Sigmoid colon (tissue), 7 donors: ENCODE results near the gene MFSD6L. TPM values are rescaled to one million over a fixed set of nuclear protein-coding genes. Genes with fewer than 3 reads are reported as not detected.
"Not testable (repeated sequence)": the region's sequence is repeated elsewhere in the genome, so short reads cannot be mapped to it uniquely, and the experiment has no call there.

Experiments
- DNase-seq: peaks from one replicate; pipeline ENCODE4 v3.0.0-alpha.2; 2019
- H3K27ac ChIP-seq, 4 donors: fragments of 200-600 bp; sonication (generic); one replicate each; pipeline ENCODE4 v1.5.1; 2016 to 2019; ENCODE audit warnings: mild to moderate bottlenecking in 1 of 4
- H3K27me3 ChIP-seq, 3 donors: fragments of 200-600 bp; sonication (generic); one replicate each; pipeline ENCODE4 v1.5.1; 2019; ENCODE audit warnings: mild to moderate bottlenecking in 1 of 3
- H3K36me3 ChIP-seq, 4 donors: fragments of 200-600 bp; sonication (generic); one replicate each; pipeline ENCODE4 v1.5.1; 2016 to 2019
- H3K4me1 ChIP-seq, 4 donors: fragments of 200-600 bp; sonication (generic); one replicate each; pipeline ENCODE4 v1.5.1; 2017 to 2019
- H3K4me3 ChIP-seq, 4 donors: fragments of 200-600 bp; sonication (generic); one replicate each; pipeline ENCODE4 v1.5.1; 2017 to 2019; ENCODE audit warnings: mild to moderate bottlenecking in 2 of 4, moderate library complexity in 1 of 4
- H3K9me3 ChIP-seq, 4 donors: fragments of 200-600 bp in 3 of 4; sonication (generic) in 3 of 4; one replicate each; pipeline versions ENCODE4 v1.5.1 to v1.6.1; 2013 to 2019
- EP300 ChIP-seq, 4 donors: sonication (generic); formaldehyde crosslinking; IDR thresholded peaks; one replicate each; pipeline ENCODE4 v1.6.1; 2017; ENCODE audit warnings: antibody characterized with exemption in 4 of 4
- POLR2A ChIP-seq, 2 donors: fragments of 450-650 bp; IDR thresholded peaks; one replicate each; pipeline ENCODE4 v1.6.1; 2016; ENCODE audit warnings: antibody characterized with exemption in 2 of 2, mild to moderate bottlenecking in 2 of 2, moderate library complexity in 2 of 2
- POLR2AphosphoS5 ChIP-seq, 4 donors: sonication (generic); formaldehyde crosslinking; IDR thresholded peaks; one replicate each; pipeline ENCODE4 v1.6.1; 2017; ENCODE audit warnings: antibody characterized with exemption in 4 of 4
- WGBS, 2 donors: extraction: QIAGEN DNeasy Blood & Tissue Kit; methylation state at CpG; one replicate each; pipeline ENCODE4 v1.1.7; 2013; 5-methylcytosine and 5-hydroxymethylcytosine counted together
- intact Hi-C: fragments of 100-400 bp; cut with DNase I; formaldehyde crosslinking; loops from one replicate; pipeline ENCODE4 v1.15.1; 2023
- polyA plus RNA-seq, 3 donors: library from polyadenylated mRNA; stranded (reverse); fragments of 200-250 nt; gene quantifications; one replicate each; pipeline ENCODE4 v1.2.3, GENCODE V29; 2013
- total RNA-seq, 4 donors: library from RNA; depleted of rRNA; stranded (reverse); fragments of >200 nt; gene quantifications; one replicate each; pipeline ENCODE4 v1.1.0, GENCODE V29; 2016
- TF ChIP-seq, protein P1 (sequence below), 4 experiments: fragments of 450-650 bp in 3 of 4; fragments of 200-600 bp in 1 of 4; IDR thresholded peaks; one replicate each; pipeline ENCODE4 v1.5.1; 2016 to 2019; ENCODE audit warnings: antibody characterized with exemption in 4 of 4, mild to moderate bottlenecking in 3 of 4, moderate library complexity in 2 of 4
- donor health status: healthy with polysubstance abuse.
- donor health status: Bipolar disorder and iron deficiency.
- donor health status: healthy.

MFSD6L gene
- total and polyA plus RNA-seq, 7 donors = 0.69 to 4.9 (median 1.2) TPM; not detected in 4

GRCh38 chr17:8806926-8807550, 7.9 kb upstream of the MFSD6L start:
- Histone ChIP-seq H3K27ac (no peak overlapping the region), H3K9me3 (peaks cover 0 to 6% (median 2%) of the 10 kb centered on the region in 4 donors), H3K36me3 (no peaks in the 10 kb centered on the region), H3K27me3 (no peaks in the 10 kb centered on the region), H3K4me3 (no peak overlapping the region), H3K4me1 (no peaks in the 10 kb centered on the region)
- intact Hi-C loops = no loop called here
- no peak for TF ChIP-seq POLR2A (IDR thresholded peaks at IDR 0.05)
- TF ChIP-seq, protein P1, sequence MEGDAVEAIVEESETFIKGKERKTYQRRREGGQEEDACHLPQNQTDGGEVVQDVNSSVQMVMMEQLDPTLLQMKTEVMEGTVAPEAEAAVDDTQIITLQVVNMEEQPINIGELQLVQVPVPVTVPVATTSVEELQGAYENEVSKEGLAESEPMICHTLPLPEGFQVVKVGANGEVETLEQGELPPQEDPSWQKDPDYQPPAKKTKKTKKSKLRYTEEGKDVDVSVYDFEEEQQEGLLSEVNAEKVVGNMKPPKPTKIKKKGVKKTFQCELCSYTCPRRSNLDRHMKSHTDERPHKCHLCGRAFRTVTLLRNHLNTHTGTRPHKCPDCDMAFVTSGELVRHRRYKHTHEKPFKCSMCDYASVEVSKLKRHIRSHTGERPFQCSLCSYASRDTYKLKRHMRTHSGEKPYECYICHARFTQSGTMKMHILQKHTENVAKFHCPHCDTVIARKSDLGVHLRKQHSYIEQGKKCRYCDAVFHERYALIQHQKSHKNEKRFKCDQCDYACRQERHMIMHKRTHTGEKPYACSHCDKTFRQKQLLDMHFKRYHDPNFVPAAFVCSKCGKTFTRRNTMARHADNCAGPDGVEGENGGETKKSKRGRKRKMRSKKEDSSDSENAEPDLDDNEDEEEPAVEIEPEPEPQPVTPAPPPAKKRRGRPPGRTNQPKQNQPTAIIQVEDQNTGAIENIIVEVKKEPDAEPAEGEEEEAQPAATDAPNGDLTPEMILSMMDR (IDR thresholded peaks at IDR 0.05) = no peak
- no peak for TF ChIP-seq EP300 (IDR thresholded peaks at IDR 0.05)
- DNase-seq = no peak
- WGBS, 2 donors = 72 to 89% methylated on average over 4 of the region's 4 CpGs

DNA sequence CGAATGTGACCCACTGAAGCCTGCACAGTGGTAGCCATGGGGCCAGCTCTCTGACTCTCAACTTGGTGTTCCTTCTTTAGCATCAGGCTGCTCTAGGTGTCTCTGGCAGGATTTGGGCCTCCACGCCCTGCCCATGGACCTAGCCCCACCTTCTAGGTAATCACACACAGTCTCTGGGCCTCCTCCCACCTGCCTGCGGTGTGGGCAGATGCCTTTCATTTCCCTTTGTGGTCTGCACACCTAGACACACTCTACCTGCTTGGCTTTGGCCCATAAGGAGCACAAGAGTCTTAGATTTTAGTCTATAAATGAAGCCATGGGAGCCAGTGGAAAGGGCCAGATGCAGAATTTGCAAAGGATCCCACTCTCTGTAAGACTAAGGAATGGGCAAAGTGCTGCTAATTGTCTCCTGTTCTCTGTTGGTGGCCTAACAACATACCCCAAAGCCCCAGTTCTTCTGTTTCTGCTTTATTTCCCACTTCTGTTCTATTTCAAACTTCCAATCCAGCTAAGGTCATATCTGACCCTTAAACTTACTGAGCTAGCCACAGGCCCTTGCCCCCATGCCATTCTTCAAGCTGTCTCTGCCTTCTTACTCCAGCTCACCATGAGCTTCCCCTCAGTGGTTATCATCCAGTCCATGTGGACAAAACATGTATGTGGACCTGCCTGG, 7.2 kb upstream of the MFSD6L start:
- 46 to 60% methylated on average over 3 of the region's 3 CpGs for WGBS, 2 donors
- Histone ChIP-seq H3K27ac (no peak overlapping the region), H3K27me3 (no peaks in the 10 kb centered on the region), H3K4me3 (no peak overlapping the region), H3K36me3 (no peaks in the 10 kb centered on the region), H3K9me3 (peaks cover 0 to 6% (median 2%) of the 10 kb centered on the region in 4 donors), H3K4me1 (no peaks in the 10 kb centered on the region)
- intact Hi-C loops = no loop called here
- DNase-seq = no peak
- TF ChIP-seq EP300 (IDR thresholded peaks at IDR 0.05) (no peak), POLR2AphosphoS5 (IDR thresholded peaks at IDR 0.05) (no peak), POLR2A (IDR thresholded peaks at IDR 0.05) (no peak)
- TF ChIP-seq, protein P1 (IDR thresholded peaks at IDR 0.05) = no peak

GRCh38 chr17:8805396-8805795, 6.2 kb upstream of the MFSD6L start:
- H3K9me3 ChIP-seq, DNase-seq, intact Hi-C loops, H3K4me3 ChIP-seq, H3K4me1 ChIP-seq, H3K27ac ChIP-seq, H3K27me3 ChIP-seq, H3K36me3 ChIP-seq: not testable (repeated sequence)
- 93 to 94% methylated on average over 10 of the region's 10 CpGs for WGBS, 2 donors

- H3K27me3 ChIP-seq = peaks cover 6 to 12% (median 8%) of the 10 kb centered on the region in 3 donors
- intact Hi-C loops = no loop called here
- H3K27ac ChIP-seq = no peak overlapping the region
- no peak for DNase-seq
- no peaks in the 10 kb centered on the region for H3K36me3 ChIP-seq
- H3K4me1 ChIP-seq = peaks cover 0 to 11% (median 9%) of the 10 kb centered on the region in 4 donors
- WGBS, 2 donors = 86 to 87% methylated on average over 19 of the region's 19 CpGs
- H3K9me3 ChIP-seq = peaks cover 0 to 1% (median 0%) of the 10 kb centered on the region in 4 donors
- H3K4me3 ChIP-seq = no peak overlapping the region
- no peak for TF ChIP-seq EP300 (IDR thresholded peaks at IDR 0.05)
- TF ChIP-seq POLR2AphosphoS5 (IDR thresholded peaks at IDR 0.05) = no peak
- TF ChIP-seq, protein P1 (IDR thresholded peaks at IDR 0.05) = no peak
- no peak for TF ChIP-seq POLR2A (IDR thresholded peaks at IDR 0.05)
These were observed 4.6 kb upstream of the MFSD6L start for GRCh38 chr17:8803531-8804420.
